SKM-1 (cell line): Measurements from ENCODE around the gene PRELID3B.
"Not testable (repeated sequence)": the region's sequence is repeated elsewhere in the genome, so short reads cannot be mapped to it uniquely, and the experiment has no call there.

Experiments used
- DNase-seq: peaks from one replicate; lab custom pipeline; 2025; ENCODE audit not compliant: unreplicated experiment; lab: John Stamatoyannopoulos, UW

Gene PRELID3B

DNA sequence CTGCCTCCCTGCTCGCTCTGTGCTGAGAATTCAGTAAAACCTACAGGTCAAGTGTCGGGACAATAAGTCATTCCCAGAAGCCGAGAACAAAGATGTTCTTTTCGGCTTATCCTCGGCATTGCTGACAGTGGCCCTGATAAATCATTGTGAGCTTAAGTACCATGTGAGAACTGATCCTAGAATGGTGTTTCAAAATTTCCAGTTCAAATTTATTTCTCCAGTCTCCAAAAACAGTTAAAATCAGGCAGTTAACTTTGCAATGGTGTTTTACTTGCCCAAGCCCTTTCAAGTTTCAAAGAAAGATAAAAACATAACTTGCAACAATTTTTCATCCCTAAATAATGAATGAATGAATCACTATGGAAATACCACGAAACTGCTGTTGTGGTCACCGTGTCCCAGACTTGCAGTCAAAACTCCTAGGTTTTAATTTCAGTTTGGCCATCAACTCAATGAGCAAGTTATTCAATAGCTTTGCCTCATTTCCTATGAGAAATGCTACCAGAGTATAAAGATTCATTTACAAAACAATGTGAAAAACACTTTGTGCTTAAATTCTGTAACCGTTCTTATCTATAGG lies 14.8 kb downstream of the PRELID3B start:
- no peak for DNase-seq

- DNase-seq, result no peak
These were observed 15.5 kb downstream of the PRELID3B start for GRCh38 chr20:59026904-59027740.

GRCh38 chr20:59025511-59025910 lies 17.1 kb downstream of the PRELID3B start:
- no peak for DNase-seq

DNA sequence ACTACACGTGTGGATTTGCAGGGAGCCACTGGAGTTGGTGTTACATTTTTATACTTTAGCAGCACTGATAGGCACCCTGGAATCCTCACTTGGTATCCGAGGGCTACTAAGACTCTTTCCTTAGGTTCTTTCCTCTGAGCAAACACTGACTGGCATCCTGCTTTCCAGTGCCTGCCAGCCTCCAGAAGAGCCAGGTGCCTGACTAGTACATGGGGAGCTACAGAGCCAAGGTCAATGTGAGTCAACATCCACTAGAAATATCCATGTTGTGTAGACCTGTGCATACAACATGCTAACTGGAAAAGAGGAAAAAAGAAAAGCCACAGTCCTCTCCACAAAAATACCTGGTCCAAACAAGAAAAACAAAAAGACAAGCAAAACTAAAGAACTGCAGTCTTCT lies 17.5 kb downstream of the PRELID3B start:
- no peak for DNase-seq

GRCh38 chr20:59024111-59024530 lies 18.5 kb downstream of the PRELID3B start:
- DNase-seq, result no peak

DNA sequence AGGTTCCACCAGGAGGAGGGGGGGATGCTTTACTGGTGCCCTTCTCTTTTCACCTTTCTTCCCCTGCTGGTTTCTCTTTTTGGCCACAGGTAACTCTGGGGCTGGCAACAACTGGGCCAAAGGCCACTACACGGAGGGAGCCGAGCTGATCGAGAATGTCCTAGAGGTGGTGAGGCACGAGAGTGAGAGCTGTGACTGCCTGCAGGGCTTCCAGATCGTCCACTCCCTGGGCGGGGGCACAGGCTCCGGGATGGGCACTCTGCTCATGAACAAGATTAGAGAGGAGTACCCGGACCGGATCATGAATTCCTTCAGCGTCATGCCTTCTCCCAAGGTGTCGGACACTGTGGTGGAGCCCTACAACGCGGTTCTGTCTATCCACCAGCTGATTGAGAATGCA lies 19.0 kb downstream of the PRELID3B start:
- no peak for DNase-seq

- no peak for DNase-seq
These were observed 19.8 kb downstream of the PRELID3B start for GRCh38 chr20:59022754-59023153.

DNA sequence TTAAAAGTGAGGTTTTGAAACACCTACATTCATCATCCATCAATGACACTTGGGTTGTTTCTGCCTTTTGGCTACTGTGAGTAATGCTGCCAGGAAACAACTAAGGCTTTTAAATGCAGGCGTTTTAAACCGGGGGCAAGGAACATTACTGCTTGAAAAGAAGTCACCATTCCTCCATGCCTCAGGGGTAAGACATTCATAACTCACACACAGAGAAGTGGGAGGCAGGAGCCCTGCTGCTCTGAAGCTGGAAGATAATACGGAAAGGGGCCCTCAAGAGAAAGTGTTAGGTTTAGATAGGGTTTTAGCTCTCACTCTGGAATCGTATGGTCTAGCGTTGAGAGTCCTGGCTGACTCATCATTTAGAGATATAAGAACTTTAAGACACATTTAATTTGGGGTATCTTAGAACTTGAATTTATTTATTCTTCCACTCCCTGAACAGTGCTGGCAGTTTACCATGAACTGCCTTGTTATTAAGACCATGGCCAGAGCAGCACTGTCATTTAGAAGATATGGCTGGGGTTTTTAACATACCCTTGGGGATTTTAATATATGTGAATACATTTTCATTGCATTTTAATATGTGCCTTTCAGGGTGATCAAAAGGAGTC lies 21.5 kb downstream of the PRELID3B start:
- no peak for DNase-seq

DNA sequence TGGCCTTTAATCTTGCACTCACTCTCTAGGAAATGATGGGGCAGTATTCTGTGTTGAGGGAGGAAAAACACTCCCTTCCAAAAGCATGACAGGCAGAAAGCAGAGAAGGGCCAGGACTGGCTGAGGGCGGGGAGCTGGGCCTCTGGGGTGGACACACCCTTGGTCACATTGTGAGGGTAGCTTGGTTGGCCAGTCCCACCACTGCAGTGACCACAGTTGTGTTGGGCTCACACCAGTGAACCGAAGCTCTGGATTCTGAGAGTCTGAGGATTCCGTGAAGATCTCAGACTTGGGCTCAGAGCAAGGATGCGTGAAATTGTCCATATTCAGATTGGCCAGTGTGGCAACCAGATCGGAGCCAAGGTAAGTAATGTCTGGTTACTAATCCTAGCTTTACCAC lies 23.4 kb downstream of the PRELID3B start, which contains the start of gene TUBB1:
TSS of gene TUBB1 (plus strand) at position 213 of the 400 bp plus-strand sequence. CDS start at position 307, 94 bp downstream.
- DNase-seq, result no peak

DNA sequence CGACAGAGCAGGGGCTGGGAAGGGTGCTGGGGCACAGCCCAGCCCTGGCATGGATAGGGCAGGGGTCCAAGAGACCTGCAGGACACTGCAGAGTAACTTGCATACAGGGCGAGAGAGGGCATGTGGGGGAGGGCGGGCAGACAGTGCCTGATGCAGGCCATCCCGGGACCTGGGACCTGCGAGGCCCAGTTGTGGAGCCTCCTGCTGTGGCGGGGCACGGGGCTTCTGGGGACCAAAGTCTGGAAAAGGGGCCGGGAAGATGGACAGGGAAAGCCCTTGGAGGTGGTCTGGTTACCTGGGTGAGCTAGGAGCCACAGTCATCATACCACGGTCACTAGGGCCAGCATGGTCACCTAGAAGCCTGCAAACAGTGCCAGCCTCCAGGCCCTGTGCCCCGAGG lies 23.8 kb downstream of the PRELID3B start:
- no peak for DNase-seq

DNA sequence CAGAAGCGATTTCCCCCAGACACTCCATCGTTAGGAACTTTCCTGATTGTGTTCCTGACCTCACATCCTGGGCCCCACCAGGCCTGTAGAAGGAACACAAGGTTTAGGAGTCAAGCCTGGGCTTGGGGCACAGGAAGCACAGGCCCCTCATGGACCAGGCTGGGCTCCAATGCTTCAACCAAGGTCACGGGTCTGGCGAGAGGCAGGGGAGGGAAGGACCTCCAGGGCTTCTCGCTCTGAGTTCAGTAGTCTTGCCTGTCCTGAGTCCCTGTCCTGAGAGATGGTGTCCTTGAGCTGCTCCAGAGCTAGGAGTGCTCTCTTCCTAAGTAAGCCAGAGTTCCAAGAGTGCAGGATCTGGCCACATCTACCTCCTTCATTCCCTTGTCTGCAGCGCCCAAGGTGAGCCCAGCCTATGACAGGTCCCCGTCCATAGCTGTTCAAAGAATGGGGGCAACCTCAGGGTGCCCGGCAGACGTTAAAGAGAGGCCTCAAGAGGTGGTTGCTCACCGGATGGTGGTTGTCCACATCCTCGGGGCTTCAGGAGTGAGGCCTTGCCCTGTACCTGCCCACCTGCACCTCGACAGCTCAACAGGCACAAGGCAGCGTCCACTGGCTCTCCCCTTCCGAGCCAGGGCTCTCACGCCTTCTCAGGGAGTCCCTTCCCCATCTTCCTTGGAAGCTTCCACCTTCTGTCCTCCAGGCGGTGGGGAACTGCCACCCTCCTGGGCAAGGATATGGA lies 24.9 kb downstream of the PRELID3B start:
- DNase-seq, result no peak

GRCh38 chr20:59016795-59017492 lies 25.6 kb downstream of the PRELID3B start:
- no peak for DNase-seq

GRCh38 chr20:59015812-59016711 lies 26.5 kb downstream of the PRELID3B start:
- DNase-seq, result no peak

DNA sequence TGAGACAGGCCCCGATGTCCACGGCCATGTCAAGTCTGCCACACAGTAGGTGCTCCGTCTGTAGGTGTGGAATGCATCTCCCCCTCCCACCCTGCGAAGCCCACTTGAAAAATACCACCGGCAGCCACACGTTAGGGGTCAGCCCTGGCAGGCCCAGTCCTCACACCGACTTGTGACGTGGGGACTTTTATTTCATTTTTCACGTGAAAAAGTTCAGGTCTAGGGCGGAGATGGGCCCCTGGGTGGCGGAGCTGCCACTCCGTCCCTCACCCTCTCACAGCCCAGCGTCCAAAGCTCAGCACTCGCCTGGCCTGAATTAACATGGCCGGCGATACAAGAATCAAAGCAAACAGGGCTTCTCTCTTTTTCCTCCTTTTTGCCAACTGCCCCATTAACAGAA lies 27.2 kb downstream of the PRELID3B start:
- no peak for DNase-seq

GRCh38 chr20:59014680-59015389 lies 27.8 kb downstream of the PRELID3B start:
- DNase-seq, result no peak

- DNase-seq, result no peak
These were observed 28.5 kb downstream of the PRELID3B start for GRCh38 chr20:59013959-59014608.

- DNase-seq, result no peak
These were observed 29.3 kb downstream of the PRELID3B start for GRCh38 chr20:59013031-59013951.

DNA sequence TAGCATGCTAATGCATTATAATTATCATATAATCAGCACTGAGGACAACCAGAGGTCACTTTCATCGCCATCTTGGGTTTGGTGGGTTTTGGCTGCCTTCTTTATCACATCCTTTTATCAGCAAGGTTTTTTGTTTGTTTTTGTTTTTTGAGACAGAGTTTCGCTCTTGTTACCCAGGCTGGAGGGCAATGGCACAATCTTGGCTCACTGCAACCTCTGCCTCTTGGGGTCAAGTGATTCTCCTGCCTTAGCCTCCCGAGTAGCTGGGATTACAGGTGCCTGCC lies 30.8 kb downstream of the PRELID3B start:
- not testable (repeated sequence) for DNase-seq
